K562 (cell line): Measurements from ENCODE around the gene CDADC1. TPM values are rescaled to one million over a fixed set of nuclear protein-coding genes. Genes with fewer than 3 reads are reported as not detected.

Source experiments
- C11orf30 ChIP-seq: fragments of 450-650 bp; IDR thresholded peaks from 2 replicates; pipeline ENCODE4 v1.6.1; 2016; ENCODE audit warnings: low read depth, mild to moderate bottlenecking
- CGGBP1 ChIP-seq: fragments of 250-450 bp; sonication (Bioruptor Pico); IDR thresholded peaks from 2 replicates; pipeline ENCODE4 v1.9.0; 2021; ENCODE audit warnings: mild to moderate bottlenecking
- FOXJ2 ChIP-seq: fragments of 200-800 bp; sonication (Bioruptor generic); IDR thresholded peaks from 2 replicates; pipeline ENCODE4 v1.6.1; 2016; ENCODE audit warnings: missing genetic modification characterization, missing compliant biosample characterization
- HINFP ChIP-seq: fragments of 450-650 bp; conservative IDR thresholded peaks from 2 replicates; pipeline ENCODE4 v1.6.1; 2016; ENCODE audit warnings: missing genetic modification characterization, low read depth, mild to moderate bottlenecking, control low read depth, missing compliant biosample characterization
- HOXB6 ChIP-seq: fragments of 250-450 bp; sonication (Bioruptor Pico); IDR thresholded peaks from 2 replicates; pipeline ENCODE4 v1.5.1; 2022; ENCODE audit warnings: mild to moderate bottlenecking, borderline replicate concordance
- MEF2A ChIP-seq: IDR thresholded peaks from 2 replicates; pipeline ENCODE4 v1.6.1; 2011; ENCODE audit warnings: low read depth, mild to moderate bottlenecking, low read length, moderate library complexity; ENCODE audit not compliant: control insufficient read depth
- NCOA1 ChIP-seq: fragments of 450-650 bp; IDR thresholded peaks from 2 replicates; pipeline ENCODE4 v1.6.1; 2016; ENCODE audit warnings: low read depth
- NFE2L1 ChIP-seq: fragments of 450-650 bp; IDR thresholded peaks from 2 replicates; pipeline ENCODE4 v1.6.1; 2016; ENCODE audit warnings: missing genetic modification characterization, low read depth, mild to moderate bottlenecking, missing compliant biosample characterization, moderate library complexity, borderline replicate concordance
- NFIC ChIP-seq: fragments of 450-650 bp; IDR thresholded peaks from 2 replicates; pipeline ENCODE4 v1.6.1; 2017; ENCODE audit warnings: mild to moderate bottlenecking, inconsistent platforms
- TFAP4 ChIP-seq: sonication (generic); formaldehyde crosslinking; IDR thresholded peaks from 2 replicates; pipeline ENCODE4 v1.8.0; 2022; ENCODE audit warnings: missing genetic modification reagents, mild to moderate bottlenecking, moderate library complexity, borderline replicate concordance
- USF2 ChIP-seq: sonication (generic); formaldehyde crosslinking; IDR thresholded peaks from 2 replicates; pipeline ENCODE4 v1.5.0; 2020; ENCODE audit warnings: missing genetic modification reagents
- ZFP1 ChIP-seq: fragments of 450-650 bp; formaldehyde crosslinking; IDR thresholded peaks from 2 replicates; pipeline ENCODE4 v1.4.0; 2020; ENCODE audit warnings: mild to moderate bottlenecking, mixed read lengths
- ZNF444 ChIP-seq: fragments of 250-450 bp; sonication (Bioruptor Pico); IDR thresholded peaks from 2 replicates; pipeline ENCODE4 v1.4.0; 2020; ENCODE audit warnings: mild to moderate bottlenecking, moderate library complexity
- polyA plus RNA-seq, 8 experiments: library from polyadenylated mRNA; depleted of rRNA in 4 of 8; stranded (reverse) in 5 of 8; unstranded in 3 of 8; fragments of >200 nt; fragmentation: Nextera tagmentation in 2 of 8; fragmentation: Illumina TruSeq in 1 of 8; extraction: Ambion mirVana in 2 of 8; extraction: Trizol in 1 of 8; gene quantifications; 2 replicates each; pipeline versions ENCODE4 v1.2.1 to v1.2.3, GENCODE V29; 2011 to 2014; ENCODE audit warnings: inconsistent platforms in 1 of 8, missing spikeins in 1 of 8
- total RNA-seq, 7 experiments: library from RNA; depleted of rRNA in 6 of 7; stranded (reverse); fragments of >200 nt in 6 of 7; fragmentation: Illumina TruSeq in 2 of 7; extraction: Trizol in 2 of 7; gene quantifications; 2 replicates each; pipeline versions ENCODE4 v1.2.1 to v1.2.3, GENCODE V29; 2011 to 2021; ENCODE audit warnings: low replicate concordance in 1 of 7

The CDADC1 gene
- total and polyA plus RNA-seq, 9 of the 15 experiments (the other 6 are each of a cell fraction or from before 2014, with no cell fraction given): 4.1 to 11.8 (median 6.3) TPM

- TF ChIP-seq MEF2A: no peak
- TF ChIP-seq HINFP (tag): no peak
- no peak for TF ChIP-seq ZFP1
- TF ChIP-seq USF2 (CRISPR knock-in tag): no peak
- TF ChIP-seq CGGBP1 (CRISPR knock-in tag): no peak
- no peak for TF ChIP-seq FOXJ2 (tag)
- TF ChIP-seq NFIC: no peak; the same call in 1 of the 2 replicates
- TF ChIP-seq C11orf30: peak; percentile 80
- TF ChIP-seq NCOA1: no peak
- peak; percentile 76 for TF ChIP-seq TFAP4 (CRISPR knock-in tag)
- no peak for TF ChIP-seq NFE2L1 (tag)
- TF ChIP-seq HOXB6: no peak
- TF ChIP-seq ZNF444 (CRISPR knock-in tag): no peak
Observed at GRCh38 chr13:49247643-49248621, at the start of gene CDADC1 (continued).
